ENCODE measurements around the gene TES.

The TES gene

DNA sequence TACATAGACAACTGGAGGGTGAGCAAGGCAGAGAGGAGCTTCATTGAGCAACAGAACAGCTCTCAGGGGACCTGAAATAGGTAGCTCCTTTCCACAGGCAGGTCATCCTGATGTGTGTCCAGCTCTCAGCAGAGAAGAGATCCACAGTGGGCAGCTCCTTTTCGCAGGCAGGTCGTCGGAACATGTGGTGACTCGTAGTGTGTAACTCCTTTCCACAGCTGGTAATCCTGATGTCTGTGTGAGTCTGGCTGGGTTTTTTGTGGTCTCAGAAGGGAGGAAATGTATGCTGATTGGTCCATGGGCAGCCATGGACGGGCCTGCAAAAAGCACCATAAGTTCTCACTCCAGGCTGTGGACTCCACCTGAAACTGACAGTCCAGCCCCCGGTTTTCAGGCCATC, 24.4 kb upstream of the TES start:
- in situ Hi-C loops (cut with MboI; ENCODE audit: low pct_unique_long_range_greater_than_20kb, low sequenced_read_pairs, unreplicated experiment): no loop called here

GRCh38 chr7:116187400-116187799, 22.9 kb upstream of the TES start:
- no peak for DNase-seq (ENCODE audit: low spot score)
- in situ Hi-C loops (cut with MboI; ENCODE audit: low pct_unique_long_range_greater_than_20kb, low sequenced_read_pairs, unreplicated experiment): no loop called here
- TF ChIP-seq CTCF (IDR thresholded peaks at IDR 0.05; ENCODE audit: extremely low read depth, insufficient read depth, missing control alignments): no peak

More for the DNA sequence above, 24.4 kb upstream of the TES start:
- TF ChIP-seq CTCF (IDR thresholded peaks at IDR 0.05; ENCODE audit: extremely low read depth, insufficient read depth, missing control alignments): no peak
- DNase-seq (ENCODE audit: low spot score): no peak

DNA sequence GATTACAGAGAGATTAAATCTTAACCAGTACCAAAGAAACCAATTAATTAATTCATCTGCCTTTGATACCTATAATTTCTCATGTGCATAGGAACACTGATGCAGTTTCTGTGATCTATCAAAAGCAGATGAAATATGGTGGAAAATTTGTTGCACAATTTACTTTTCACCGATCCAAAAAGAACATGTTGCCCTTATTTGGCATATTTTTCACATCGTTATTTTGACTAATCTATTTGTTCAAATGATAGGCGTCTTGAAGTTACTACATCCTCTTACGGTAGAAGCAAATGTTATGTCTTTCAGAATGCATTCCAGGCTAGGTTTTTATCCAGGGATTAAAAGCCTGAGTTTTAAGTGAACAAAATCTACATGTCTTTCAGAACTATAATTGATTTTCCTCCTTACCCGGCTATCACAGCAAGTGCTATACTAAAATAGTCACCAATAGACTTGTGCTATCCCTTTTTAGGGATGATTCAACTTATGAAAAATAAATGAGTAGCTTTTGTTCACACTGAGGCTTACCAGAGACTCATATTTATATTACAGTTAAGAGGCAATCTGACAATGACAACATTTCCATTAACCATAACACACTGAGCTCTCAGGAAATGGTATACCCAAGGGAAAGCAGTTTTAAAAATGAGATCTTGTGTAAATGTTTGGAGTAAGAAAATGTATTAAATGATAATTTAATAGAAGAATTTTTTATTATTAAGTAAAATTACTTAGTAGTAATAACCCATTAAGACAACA, 16.8 kb upstream of the TES start:
- in situ Hi-C loops (cut with MboI; ENCODE audit: low pct_unique_long_range_greater_than_20kb, low sequenced_read_pairs, unreplicated experiment): no loop called here
- no peak for TF ChIP-seq CTCF (IDR thresholded peaks at IDR 0.05; ENCODE audit: extremely low read depth, insufficient read depth, missing control alignments)
- DNase-seq (ENCODE audit: low spot score): no peak

GRCh38 chr7:116194115-116194514, 16.2 kb upstream of the TES start:
- DNase-seq (ENCODE audit: low spot score): no peak
- in situ Hi-C loops (cut with MboI; ENCODE audit: low pct_unique_long_range_greater_than_20kb, low sequenced_read_pairs, unreplicated experiment): no loop called here
- TF ChIP-seq CTCF (IDR thresholded peaks at IDR 0.05; ENCODE audit: extremely low read depth, insufficient read depth, missing control alignments): no peak

- DNase-seq (ENCODE audit: low spot score): no peak
- in situ Hi-C loops (cut with MboI; ENCODE audit: low pct_unique_long_range_greater_than_20kb, low sequenced_read_pairs, unreplicated experiment): no loop called here
- TF ChIP-seq CTCF (IDR thresholded peaks at IDR 0.05; ENCODE audit: extremely low read depth, insufficient read depth, missing control alignments): no peak
Measured at GRCh38 chr7:116195451-116195850, 14.9 kb upstream of the TES start.

- no peak for DNase-seq (ENCODE audit: low spot score)
- no peak for TF ChIP-seq CTCF (IDR thresholded peaks at IDR 0.05; ENCODE audit: extremely low read depth, insufficient read depth, missing control alignments)
- in situ Hi-C loops (cut with MboI; ENCODE audit: low pct_unique_long_range_greater_than_20kb, low sequenced_read_pairs, unreplicated experiment): no loop called here
Measured at GRCh38 chr7:116196947-116197346, 13.4 kb upstream of the TES start.
